Activated naive CD4-positive, alpha-beta T cell treated with Interleukin-2 at 50 U/mL for 16 hours (primary cell): ENCODE results near the gene SLC36A4.
A peak's percentile ranks its signal among the peaks of the same experiment; 100 is the strongest.
"Not testable (repeated sequence)": the region's sequence is repeated elsewhere in the genome, so short reads cannot be mapped to it uniquely, and the experiment has no call there.

ENCODE experiments used
- DNase-seq: peaks from one replicate; pipeline ENCODE4 v3.0.0-alpha.2; 2020

The SLC36A4 gene

GRCh38 chr11:93197380-93198214 lies at the start of gene SLC36A4:
Gene SLC36A4, minus strand, starts transcription at chr11:93197991. Its CDS starts 159 bp downstream, at chr11:93197832.
- peak; percentile 87 for DNase-seq

GRCh38 chr11:93246790-93247189 lies 49.0 kb upstream of the SLC36A4 start:
- DNase-seq: not testable (repeated sequence)

GRCh38 chr11:93244018-93244417 lies 46.2 kb upstream of the SLC36A4 start:
- DNase-seq: no peak

GRCh38 chr11:93239966-93240365 lies 42.2 kb upstream of the SLC36A4 start:
- DNase-seq: no peak

GRCh38 chr11:93238956-93239355 lies 41.2 kb upstream of the SLC36A4 start:
- no peak for DNase-seq

GRCh38 chr11:93236741-93237675 lies 39.2 kb upstream of the SLC36A4 start:
- DNase-seq: no peak

- DNase-seq: peak; percentile 72
These were observed 36.9 kb upstream of the SLC36A4 start for GRCh38 chr11:93234602-93235207.

- DNase-seq: no peak
These were observed 32.1 kb upstream of the SLC36A4 start for GRCh38 chr11:93229876-93230275.

GRCh38 chr11:93225662-93226061 lies 27.9 kb upstream of the SLC36A4 start:
- no peak for DNase-seq

GRCh38 chr11:93221539-93221938 lies 23.7 kb upstream of the SLC36A4 start:
- DNase-seq: no peak

GRCh38 chr11:93220078-93220477 lies 22.3 kb upstream of the SLC36A4 start:
- no peak for DNase-seq

- no peak for DNase-seq
These were observed 21.6 kb upstream of the SLC36A4 start for GRCh38 chr11:93219440-93219839.

- DNase-seq: no peak
These were observed 18.8 kb upstream of the SLC36A4 start for GRCh38 chr11:93216511-93217101.

- DNase-seq: no peak
These were observed 15.8 kb upstream of the SLC36A4 start for GRCh38 chr11:93213622-93214021.

- no peak for DNase-seq
These were observed 14.3 kb upstream of the SLC36A4 start for GRCh38 chr11:93212094-93212493.

GRCh38 chr11:93209466-93209865 lies 11.7 kb upstream of the SLC36A4 start:
- DNase-seq: no peak

GRCh38 chr11:93208663-93209270 lies 11.0 kb upstream of the SLC36A4 start:
- no peak for DNase-seq

GRCh38 chr11:93199616-93200015 lies 1.8 kb upstream of the SLC36A4 start:
- DNase-seq: no peak

- no peak for DNase-seq
These were observed 539 bp upstream of the SLC36A4 start for GRCh38 chr11:93198215-93198845.

GRCh38 chr11:93196816-93197379 lies 893 bp downstream of the SLC36A4 start:
- DNase-seq: no peak

- DNase-seq: no peak
These were observed 3.0 kb downstream of the SLC36A4 start for GRCh38 chr11:93194673-93195291.
